PC-9 (cell line): Measurements from ENCODE around the gene CSNK1E.

Experiments
- CTCF ChIP-seq: fragments of 200-600 bp; sonication (generic); conservative IDR thresholded peaks from 2 replicates; pipeline ENCODE4 v1.6.1; 2017; ENCODE audit warnings: mixed run types, antibody characterized with exemption, mild to moderate bottlenecking, moderate library complexity
- EZH2 ChIP-seq: fragments of 200-600 bp; sonication (generic); IDR thresholded peaks from 2 replicates; pipeline ENCODE4 v1.8.0; 2017; ENCODE audit warnings: antibody characterized with exemption, low read depth

GRCh38 chr22:38286915-38287669, 30.1 kb downstream of the CSNK1E start:
- TF ChIP-seq CTCF (no peak), EZH2 (no peak)
